ENCODE data around the gene BTD. TPM values are rescaled to one million over a fixed set of nuclear protein-coding genes. Genes with fewer than 3 reads are reported as not detected.

BTD gene
- polyA plus RNA-seq, 1 donor = 11.6 TPM

- no peak for DNase-seq (ENCODE audit: low read depth)
Measured at GRCh38 chr3:15636028-15636709, 34.6 kb downstream of the BTD start.

- DNase-seq (ENCODE audit: low read depth) = no peak
Measured at GRCh38 chr3:15637131-15637951, 35.8 kb downstream of the BTD start.

- DNase-seq (ENCODE audit: low read depth) = no peak
Measured at GRCh38 chr3:15638193-15638890, 36.8 kb downstream of the BTD start.

GRCh38 chr3:15638891-15639262 lies 37.3 kb downstream of the BTD start:
- DNase-seq (ENCODE audit: low read depth) = no peak

GRCh38 chr3:15645246-15645645 lies 43.7 kb downstream of the BTD start:
- no peak for DNase-seq (ENCODE audit: low read depth)

- DNase-seq (ENCODE audit: low read depth) = no peak
Measured at GRCh38 chr3:15645740-15646501, 44.4 kb downstream of the BTD start.

- DNase-seq (ENCODE audit: low read depth) = no peak
Measured at GRCh38 chr3:15646851-15647511, 45.4 kb downstream of the BTD start.

GRCh38 chr3:15647611-15648167 lies 46.1 kb downstream of the BTD start:
- no peak for DNase-seq (ENCODE audit: low read depth)

GRCh38 chr3:15649341-15649740 lies 47.8 kb downstream of the BTD start:
- no peak for DNase-seq (ENCODE audit: low read depth)

- no peak for DNase-seq (ENCODE audit: low read depth)
Measured at GRCh38 chr3:15649858-15650257, 48.3 kb downstream of the BTD start.

GRCh38 chr3:15651396-15651795 lies 49.9 kb downstream of the BTD start:
- DNase-seq (ENCODE audit: low read depth) = no peak

GRCh38 chr3:15653321-15653720 lies 51.8 kb downstream of the BTD start:
- DNase-seq (ENCODE audit: low read depth) = no peak

- DNase-seq (ENCODE audit: low read depth) = no peak
Measured at GRCh38 chr3:15654127-15654526, 52.6 kb downstream of the BTD start.

GRCh38 chr3:15654891-15655290 lies 53.3 kb downstream of the BTD start:
- DNase-seq (ENCODE audit: low read depth) = no peak

GRCh38 chr3:15656342-15656741 lies 54.8 kb downstream of the BTD start:
- DNase-seq (ENCODE audit: low read depth) = no peak

- no peak for DNase-seq (ENCODE audit: low read depth)
Measured at GRCh38 chr3:15657016-15657415, 55.5 kb downstream of the BTD start.

- no peak for DNase-seq (ENCODE audit: low read depth)
Measured at GRCh38 chr3:15659254-15659975, 57.9 kb downstream of the BTD start.

- no peak for DNase-seq (ENCODE audit: low read depth)
Measured at GRCh38 chr3:15660055-15660935, 58.8 kb downstream of the BTD start.

- no peak for DNase-seq (ENCODE audit: low read depth)
Measured at GRCh38 chr3:15664144-15664543, 62.6 kb downstream of the BTD start.

All from forelimb muscle (tissue), 1 donor.